HG02623 (cell line): Measurements from ENCODE around the gene LST1.

ENCODE experiments used
- ATAC-seq: cut with Tn5 transposase; IDR thresholded peaks from one replicate; pipeline ENCODE4 v1.9.1; 2021; ENCODE audit warnings: moderate library complexity; ENCODE audit not compliant: unreplicated experiment

LST1 gene

GRCh38 chr6:31619805-31620585 lies 33.9 kb downstream of the LST1 start:
- peak; percentile 83 for ATAC-seq

GRCh38 chr6:31620586-31621319 lies 34.7 kb downstream of the LST1 start, which contains the start of gene PRRC2A:
Gene PRRC2A (plus strand): TSS chr6:31620715. CDS start chr6:31622790, 2,075 bp downstream.
- peak; percentile 40 for ATAC-seq

- no peak for ATAC-seq
Observed at GRCh38 chr6:31621320-31621939, 35.4 kb downstream of the LST1 start.

- ATAC-seq: no peak
Observed at GRCh38 chr6:31621991-31622390, 35.9 kb downstream of the LST1 start.

GRCh38 chr6:31622684-31623091 lies 36.6 kb downstream of the LST1 start:
- no peak for ATAC-seq

GRCh38 chr6:31624070-31624469 lies 38.0 kb downstream of the LST1 start:
- no peak for ATAC-seq

- ATAC-seq: no peak
Observed at GRCh38 chr6:31626952-31627351, 40.9 kb downstream of the LST1 start.

- no peak for ATAC-seq
Observed at GRCh38 chr6:31627690-31628287, 41.7 kb downstream of the LST1 start.

GRCh38 chr6:31629014-31629413 lies 42.9 kb downstream of the LST1 start:
- ATAC-seq: no peak

- ATAC-seq: no peak
Observed at GRCh38 chr6:31630177-31630934, 44.3 kb downstream of the LST1 start.

- no peak for ATAC-seq
Observed at GRCh38 chr6:31631209-31631608, 45.1 kb downstream of the LST1 start.

GRCh38 chr6:31631681-31632278 lies 45.7 kb downstream of the LST1 start:
- ATAC-seq: no peak

- ATAC-seq: no peak
Observed at GRCh38 chr6:31632279-31632946, 46.3 kb downstream of the LST1 start.

GRCh38 chr6:31633447-31633846 lies 47.4 kb downstream of the LST1 start:
- no peak for ATAC-seq

- no peak for ATAC-seq
Observed at GRCh38 chr6:31634131-31634530, 48.1 kb downstream of the LST1 start.

GRCh38 chr6:31634969-31635575 lies 49.0 kb downstream of the LST1 start:
- ATAC-seq: no peak

- ATAC-seq: no peak
Observed at GRCh38 chr6:31636698-31637596, 50.9 kb downstream of the LST1 start.
